Stimulated activated naive CD8-positive, alpha-beta T cell treated with anti-CD3 and anti-CD28 coated beads, Interleukin-15, Interleukin-2, amounts not matched to agents 100 ng/mL and 50 ng/mL, for 24 hours (primary cell): ENCODE results near the gene RTN4.

Experiments used
- H3K27ac Mint-ChIP-seq: one replicate; pipeline ENCODE4 v1.8.0; 2021; ENCODE audit warnings: mild to moderate bottlenecking, mixed read lengths
- H3K27me3 Mint-ChIP-seq: one replicate; pipeline ENCODE4 v1.8.0; 2021; ENCODE audit warnings: mixed read lengths
- H3K36me3 Mint-ChIP-seq: one replicate; pipeline ENCODE4 v1.8.0; 2021; ENCODE audit warnings: low read depth, mixed read lengths
- H3K4me1 Mint-ChIP-seq: one replicate; pipeline ENCODE4 v1.8.0; 2021; ENCODE audit warnings: low read depth, mixed read lengths
- H3K4me3 Mint-ChIP-seq: one replicate; pipeline ENCODE4 v1.8.0; 2021; ENCODE audit warnings: mild to moderate bottlenecking, mixed read lengths
- H3K9me3 Mint-ChIP-seq: one replicate; pipeline ENCODE4 v1.8.0; 2021; ENCODE audit warnings: mixed read lengths

RTN4 gene

DNA sequence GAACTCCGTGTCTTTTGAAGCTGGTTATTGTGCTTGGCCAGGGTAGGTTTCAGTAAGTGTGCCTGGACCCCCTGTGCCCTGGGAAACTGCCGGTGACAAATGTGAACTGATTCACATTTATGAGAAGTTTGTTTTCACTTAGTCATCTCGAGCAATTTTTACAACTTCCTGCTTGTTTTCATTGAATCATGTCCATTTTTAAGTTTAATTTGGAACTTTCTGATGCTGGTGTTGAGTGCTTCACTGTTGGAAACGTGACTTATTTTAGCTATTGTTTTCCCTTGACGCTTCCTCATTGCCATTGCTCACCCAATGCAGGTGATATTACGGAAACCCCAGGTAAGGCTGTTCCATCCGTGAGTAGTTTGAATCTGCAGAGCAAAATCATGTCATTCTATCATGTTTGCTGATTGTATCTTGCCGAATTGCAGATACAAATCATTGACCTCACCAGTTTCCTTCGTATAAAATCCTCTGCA lies 97.2 kb downstream of the RTN4 start:
- Mint-ChIP-seq H3K36me3 (no peaks in the 10 kb centered on the region), H3K4me1 (no peaks in the 10 kb centered on the region), H3K9me3 (no peaks in the 10 kb centered on the region), H3K27me3 (no peaks in the 10 kb centered on the region), H3K27ac (no peak overlapping the region), H3K4me3 (no peak overlapping the region)

DNA sequence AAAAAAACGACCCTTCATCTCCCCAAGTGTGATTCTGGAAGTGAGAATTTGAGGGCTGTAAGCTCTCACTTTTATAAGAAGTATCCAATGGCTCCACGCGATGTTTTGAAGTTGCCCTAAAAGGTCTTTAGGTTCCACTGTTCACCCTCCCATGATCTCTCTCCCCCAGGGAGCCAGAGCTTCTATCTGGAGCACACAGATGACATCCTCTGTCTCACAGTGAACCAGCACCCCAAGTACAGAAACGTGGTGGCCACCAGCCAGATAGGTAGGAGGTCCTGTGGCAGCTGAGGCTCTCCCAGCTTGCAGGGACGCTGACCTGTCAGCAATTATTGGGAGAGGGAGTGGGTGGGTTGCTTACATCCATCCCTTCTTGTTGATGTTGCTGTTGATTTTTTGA lies 97.8 kb downstream of the RTN4 start:
- Mint-ChIP-seq H3K27me3 (no peaks in the 10 kb centered on the region), H3K27ac (no peak overlapping the region), H3K9me3 (no peaks in the 10 kb centered on the region), H3K4me3 (no peak overlapping the region), H3K36me3 (no peaks in the 10 kb centered on the region), H3K4me1 (no peaks in the 10 kb centered on the region)

DNA sequence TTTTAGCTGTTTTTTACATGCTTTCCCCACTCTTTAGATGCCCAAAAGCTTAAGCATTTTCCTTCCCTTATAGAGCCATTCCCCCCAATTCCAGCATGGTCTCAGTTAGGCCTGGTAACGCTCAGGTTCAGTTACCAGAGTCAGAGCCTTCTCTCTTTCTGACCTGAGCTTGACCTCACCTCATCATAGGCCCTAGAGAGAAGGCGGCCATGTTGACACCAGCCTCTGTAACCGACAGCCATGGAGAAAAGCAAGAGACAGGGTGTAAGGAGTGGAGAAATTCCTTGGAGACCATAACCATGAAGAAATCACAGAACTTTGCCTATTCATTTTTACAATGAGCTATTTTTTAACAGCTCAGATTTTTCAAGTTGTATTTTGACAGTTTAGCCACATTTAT lies 99.4 kb downstream of the RTN4 start:
- Mint-ChIP-seq H3K27ac (no peak overlapping the region), H3K27me3 (no peaks in the 10 kb centered on the region), H3K9me3 (no peaks in the 10 kb centered on the region), H3K4me3 (no peak overlapping the region), H3K36me3 (no peaks in the 10 kb centered on the region), H3K4me1 (no peaks in the 10 kb centered on the region)

DNA sequence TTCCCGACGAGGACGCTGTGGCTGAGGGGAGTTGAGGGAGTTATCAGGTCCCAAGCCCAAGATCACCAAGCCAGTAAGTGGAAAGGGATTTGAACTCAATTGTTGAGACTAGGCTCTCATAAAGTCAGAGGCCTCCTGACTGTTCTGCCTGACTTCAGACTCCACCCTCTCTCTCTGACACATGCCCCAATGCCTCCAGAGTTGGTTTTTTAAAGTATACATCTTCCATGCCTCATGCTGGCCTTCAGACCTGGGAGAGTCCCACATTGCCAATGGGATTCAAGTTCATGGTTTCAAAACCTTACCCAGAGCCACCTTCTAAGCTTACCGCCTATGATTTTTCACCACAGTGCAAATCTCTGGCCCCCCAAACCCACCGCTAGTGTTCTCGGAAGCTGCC lies 100.8 kb downstream of the RTN4 start:
- Mint-ChIP-seq H3K4me3 (no peak overlapping the region), H3K9me3 (no peaks in the 10 kb centered on the region), H3K27ac (no peak overlapping the region), H3K4me1 (peaks cover 5% of the 10 kb centered on the region), H3K27me3 (no peaks in the 10 kb centered on the region), H3K36me3 (no peaks in the 10 kb centered on the region)

DNA sequence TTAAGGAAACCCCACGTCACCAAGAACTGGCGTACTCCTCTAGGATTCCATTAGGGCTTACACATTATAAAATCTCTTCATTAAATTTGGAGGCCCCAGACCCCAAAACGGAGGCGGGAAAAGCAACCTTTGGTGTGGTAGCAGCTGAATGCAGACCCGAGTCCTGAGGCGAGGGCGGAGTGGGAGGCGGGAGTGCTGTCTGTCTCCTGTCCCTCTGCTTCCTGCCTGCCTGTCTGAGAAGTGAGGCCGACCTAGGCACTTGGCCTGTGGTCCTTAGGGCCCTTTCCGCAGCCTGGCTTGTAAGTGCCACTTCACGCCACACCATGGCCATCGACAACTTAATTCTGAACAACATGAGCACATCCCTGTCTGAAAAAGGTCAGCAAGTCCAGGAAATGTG lies 102.1 kb downstream of the RTN4 start:
- no peak overlapping the region for H3K4me3 Mint-ChIP-seq
- no peak overlapping the region for H3K27ac Mint-ChIP-seq
- peaks cover 5% of the 10 kb centered on the region for H3K4me1 Mint-ChIP-seq
- H3K36me3 Mint-ChIP-seq: no peaks in the 10 kb centered on the region
- H3K9me3 Mint-ChIP-seq: no peaks in the 10 kb centered on the region
- H3K27me3 Mint-ChIP-seq: no peaks in the 10 kb centered on the region

DNA sequence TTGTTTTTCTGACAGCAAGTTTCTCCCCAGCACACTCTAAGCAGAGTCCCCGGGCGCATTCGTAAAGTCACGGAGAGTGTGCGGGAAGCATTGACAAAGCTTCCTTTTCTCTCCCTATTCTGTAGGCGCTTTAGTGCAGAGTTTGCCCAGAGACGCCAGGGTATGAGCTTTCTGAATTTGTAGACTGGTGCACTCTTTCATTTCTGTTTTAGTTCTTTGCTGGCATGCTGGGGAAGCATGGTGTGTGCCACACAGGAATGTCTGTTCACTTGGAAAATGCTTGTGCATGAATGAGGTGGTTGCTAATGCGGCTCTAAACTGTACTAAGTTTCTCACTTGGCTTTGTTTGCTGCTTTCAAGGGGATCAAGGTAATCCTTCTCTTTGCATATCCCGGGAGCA lies 102.6 kb downstream of the RTN4 start:
- H3K9me3 Mint-ChIP-seq: no peaks in the 10 kb centered on the region
- peaks cover 5% of the 10 kb centered on the region for H3K4me1 Mint-ChIP-seq
- H3K4me3 Mint-ChIP-seq: no peak overlapping the region
- H3K36me3 Mint-ChIP-seq: no peaks in the 10 kb centered on the region
- H3K27ac Mint-ChIP-seq: no peak overlapping the region
- no peaks in the 10 kb centered on the region for H3K27me3 Mint-ChIP-seq

DNA sequence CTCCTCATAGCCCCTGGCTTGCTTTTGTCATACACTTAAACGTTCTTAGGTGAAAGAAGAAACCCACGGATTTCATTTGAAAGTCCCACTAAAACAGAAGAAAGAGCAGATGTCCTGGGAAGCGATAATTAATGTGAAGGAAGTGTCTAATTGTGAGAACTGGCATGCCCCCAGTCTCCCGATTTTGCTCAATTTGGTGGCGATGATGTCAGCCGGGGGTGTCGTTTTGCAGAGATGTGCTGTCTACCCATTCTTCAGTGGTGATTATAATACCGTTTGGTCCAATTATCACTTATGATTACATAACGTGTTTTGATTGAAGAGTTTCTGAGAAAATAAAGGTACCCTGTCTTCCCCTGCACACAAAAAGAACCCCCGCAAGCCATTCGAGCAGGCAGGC lies 103.1 kb downstream of the RTN4 start:
- H3K4me1 Mint-ChIP-seq: peaks cover 5% of the 10 kb centered on the region
- H3K9me3 Mint-ChIP-seq: no peaks in the 10 kb centered on the region
- no peak overlapping the region for H3K27ac Mint-ChIP-seq
- no peaks in the 10 kb centered on the region for H3K36me3 Mint-ChIP-seq
- H3K27me3 Mint-ChIP-seq: no peaks in the 10 kb centered on the region
- H3K4me3 Mint-ChIP-seq: no peak overlapping the region

DNA sequence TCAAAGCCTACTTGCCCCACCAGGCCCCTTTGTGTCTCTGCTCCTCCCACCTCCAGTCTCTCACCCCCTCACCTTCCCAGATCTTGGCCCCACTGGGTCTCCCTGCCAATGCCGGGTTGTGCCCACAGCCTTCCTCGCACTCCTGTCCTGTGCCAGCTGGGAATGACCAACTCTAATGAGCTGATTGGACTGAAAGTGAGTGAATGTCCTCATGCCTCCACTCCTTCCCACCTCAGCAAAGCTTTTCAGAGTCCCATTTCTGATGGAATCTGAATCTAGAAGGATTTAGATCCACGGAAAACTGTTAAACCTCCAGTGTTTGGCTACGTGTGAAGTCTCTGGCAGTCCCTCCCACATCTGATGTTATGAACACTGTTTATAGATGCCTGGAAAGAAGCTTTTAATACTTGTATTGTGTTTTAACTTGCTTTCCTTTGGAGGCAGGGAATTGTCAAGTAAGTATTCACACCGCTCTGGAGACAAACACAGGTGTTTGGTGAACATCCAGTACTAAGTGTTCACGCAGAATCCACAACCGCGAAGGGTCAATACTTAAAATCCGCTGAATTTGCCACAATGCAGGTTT lies 103.9 kb downstream of the RTN4 start:
- H3K9me3 Mint-ChIP-seq: no peaks in the 10 kb centered on the region
- no peak overlapping the region for H3K27ac Mint-ChIP-seq
- no peaks in the 10 kb centered on the region for H3K27me3 Mint-ChIP-seq
- no peak overlapping the region for H3K4me3 Mint-ChIP-seq
- H3K4me1 Mint-ChIP-seq: peaks cover 5% of the 10 kb centered on the region
- H3K36me3 Mint-ChIP-seq: no peaks in the 10 kb centered on the region

DNA sequence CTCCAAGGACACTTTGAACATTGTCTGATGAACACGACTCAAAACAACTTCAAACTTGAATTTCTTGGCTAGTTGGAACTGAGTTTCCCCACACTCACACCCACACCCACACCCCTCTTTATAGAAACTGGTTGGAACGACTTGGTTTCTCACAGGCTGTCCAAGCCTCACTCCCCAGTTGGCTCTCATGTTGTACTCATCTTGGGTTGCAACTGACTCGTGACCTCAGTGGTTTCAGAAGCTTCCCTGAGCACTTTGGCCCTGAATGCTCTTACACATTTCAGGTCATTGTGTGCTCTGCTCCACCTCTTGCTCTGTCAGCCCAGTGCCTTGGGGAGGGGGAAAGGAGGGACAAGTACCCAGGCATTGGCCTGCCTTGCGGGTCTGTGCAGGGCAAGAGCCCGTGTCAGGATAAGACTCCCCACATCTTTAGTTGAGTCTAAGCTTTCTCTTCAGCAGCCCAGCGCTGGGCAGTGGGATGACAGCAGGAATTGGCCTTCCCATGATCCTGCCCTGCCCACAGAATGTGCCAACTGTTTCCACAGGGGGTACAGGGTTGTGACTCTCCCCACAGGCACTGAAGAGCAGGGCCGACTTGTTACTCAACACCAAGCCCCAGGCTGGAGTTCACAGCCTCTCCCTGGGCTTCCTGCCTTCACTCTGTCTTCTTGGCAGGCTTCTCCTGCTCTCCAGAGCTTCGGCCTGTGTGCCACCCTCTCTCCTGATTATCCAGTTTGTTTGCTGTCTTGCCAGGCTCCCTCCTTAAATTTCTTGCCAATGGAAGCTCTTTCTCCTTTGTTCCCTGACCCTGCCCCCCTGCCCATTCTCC lies 104.6 kb downstream of the RTN4 start:
- peaks cover 5% of the 10 kb centered on the region for H3K4me1 Mint-ChIP-seq
- no peaks in the 10 kb centered on the region for H3K9me3 Mint-ChIP-seq
- no peaks in the 10 kb centered on the region for H3K36me3 Mint-ChIP-seq
- no peaks in the 10 kb centered on the region for H3K27me3 Mint-ChIP-seq
- H3K4me3 Mint-ChIP-seq: no peak overlapping the region
- no peak overlapping the region for H3K27ac Mint-ChIP-seq

DNA sequence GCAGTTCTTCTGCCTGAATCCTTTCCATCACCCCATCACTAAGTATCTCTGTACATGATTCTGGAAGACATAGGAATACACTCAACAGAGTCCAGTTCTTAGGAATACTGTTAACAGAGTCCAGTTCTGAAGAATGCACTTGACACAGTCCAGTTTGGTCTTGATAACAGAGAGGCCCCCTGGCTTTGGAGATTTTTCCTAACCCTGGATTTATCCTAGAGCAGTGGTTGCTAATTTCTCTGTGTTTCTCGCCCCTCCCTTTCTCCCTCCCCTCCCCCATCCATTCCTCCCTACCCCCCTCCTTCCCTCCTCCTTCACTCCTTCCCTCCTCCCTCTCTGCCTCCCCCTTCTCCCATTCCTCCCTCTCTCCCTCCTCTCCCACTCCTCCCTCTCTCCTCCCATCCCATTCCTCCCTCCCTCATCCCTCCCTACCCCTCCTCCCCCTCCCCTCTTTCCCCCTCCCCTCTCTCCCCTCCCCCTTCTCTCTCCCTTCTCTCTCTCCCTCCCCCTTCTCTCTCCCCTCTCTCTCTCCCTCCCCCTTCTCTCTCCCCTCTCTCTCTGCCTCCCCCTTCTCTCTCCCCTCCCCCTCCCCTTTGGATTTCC lies 105.4 kb downstream of the RTN4 start:
- Mint-ChIP-seq H3K36me3 (no peaks in the 10 kb centered on the region), H3K27me3 (no peaks in the 10 kb centered on the region), H3K4me3 (no peak overlapping the region), H3K9me3 (no peaks in the 10 kb centered on the region), H3K4me1 (peaks cover 5% of the 10 kb centered on the region), H3K27ac (no peak overlapping the region)

DNA sequence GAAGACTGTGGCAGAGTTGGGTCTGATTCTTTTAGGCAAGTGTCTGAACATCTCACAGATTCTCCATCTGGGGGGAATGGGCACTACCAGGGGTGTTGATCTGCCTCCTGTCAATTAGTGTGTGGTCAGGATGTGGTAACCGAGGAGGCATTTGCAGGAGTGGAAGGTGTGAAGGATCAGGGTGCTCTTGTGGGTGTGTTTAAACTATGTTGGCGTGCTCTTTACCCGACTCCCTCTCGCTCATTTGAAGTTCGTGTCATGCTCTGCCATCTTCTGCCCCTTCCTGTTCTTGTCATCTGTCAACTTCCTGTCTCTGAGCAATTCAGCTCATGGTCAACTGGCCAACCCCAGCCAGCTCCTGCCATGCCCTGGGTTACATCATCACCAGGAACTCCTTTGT lies 107.9 kb downstream of the RTN4 start:
- no peaks in the 10 kb centered on the region for H3K36me3 Mint-ChIP-seq
- H3K27me3 Mint-ChIP-seq: no peaks in the 10 kb centered on the region
- peaks cover 7% of the 10 kb centered on the region for H3K9me3 Mint-ChIP-seq
- H3K4me3 Mint-ChIP-seq: no peak overlapping the region
- peaks cover 5% of the 10 kb centered on the region for H3K4me1 Mint-ChIP-seq
- H3K27ac Mint-ChIP-seq: no peak overlapping the region

DNA sequence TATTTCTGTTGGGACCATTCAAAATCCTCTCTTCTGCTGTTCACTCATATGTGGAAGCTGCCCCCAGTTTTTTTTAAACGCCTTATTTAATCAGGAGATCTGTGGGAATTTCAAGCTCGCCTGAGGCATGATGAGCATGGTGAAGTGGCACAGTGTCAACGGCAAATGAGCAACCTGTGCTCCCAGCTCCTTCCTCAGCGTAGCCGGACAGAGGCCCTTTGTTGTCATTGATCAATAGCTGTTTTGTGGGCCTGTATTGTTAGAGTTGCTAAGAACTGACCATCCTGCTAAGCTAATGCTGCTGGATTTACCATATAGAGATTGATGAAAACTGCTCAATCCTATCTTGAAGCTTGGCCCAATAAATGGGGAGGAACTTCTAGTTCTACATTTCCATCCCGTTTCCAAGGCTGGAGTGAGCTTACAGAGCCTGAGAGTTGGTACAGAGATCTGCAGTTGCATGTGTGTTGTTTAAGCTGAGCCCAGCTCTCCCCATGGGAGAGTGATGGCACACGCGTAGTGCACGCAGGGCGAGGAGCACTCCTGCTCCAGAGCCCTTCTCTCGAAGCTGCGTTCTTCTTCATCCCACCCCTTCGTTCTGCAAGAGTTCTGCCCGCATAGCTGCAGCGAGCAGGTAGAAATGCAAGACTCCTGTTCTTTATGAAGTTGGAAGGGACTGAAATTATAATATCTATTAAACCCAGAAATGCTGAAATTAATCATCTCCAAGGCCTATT lies 108.8 kb downstream of the RTN4 start:
- Mint-ChIP-seq H3K4me1 (peaks cover 5% of the 10 kb centered on the region), H3K36me3 (no peaks in the 10 kb centered on the region), H3K27ac (no peak overlapping the region), H3K4me3 (no peak overlapping the region), H3K9me3 (peaks cover 7% of the 10 kb centered on the region), H3K27me3 (no peaks in the 10 kb centered on the region)

DNA sequence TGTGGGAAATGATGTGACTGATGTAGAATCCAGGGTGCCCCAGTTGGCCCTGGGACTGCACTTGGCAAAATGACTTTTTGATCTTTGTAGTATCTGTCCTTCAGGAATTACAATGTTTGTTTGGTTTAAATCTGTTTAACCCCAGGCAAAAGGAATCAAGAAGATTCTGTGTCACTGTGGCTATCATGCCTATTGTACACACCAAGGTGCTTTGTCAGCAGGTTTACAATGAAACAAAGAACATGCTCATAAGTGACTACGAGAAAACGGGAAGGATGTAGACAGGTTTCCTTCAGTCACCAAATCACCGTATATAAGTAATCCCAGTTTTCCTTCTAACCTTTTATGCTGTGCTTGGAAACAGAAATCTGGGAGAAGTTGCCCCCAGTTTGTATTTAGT lies 109.5 kb downstream of the RTN4 start:
- Mint-ChIP-seq H3K4me1 (peaks cover 5% of the 10 kb centered on the region), H3K27me3 (no peaks in the 10 kb centered on the region), H3K4me3 (no peak overlapping the region), H3K36me3 (no peaks in the 10 kb centered on the region), H3K9me3 (peaks cover 7% of the 10 kb centered on the region), H3K27ac (no peak overlapping the region)

DNA sequence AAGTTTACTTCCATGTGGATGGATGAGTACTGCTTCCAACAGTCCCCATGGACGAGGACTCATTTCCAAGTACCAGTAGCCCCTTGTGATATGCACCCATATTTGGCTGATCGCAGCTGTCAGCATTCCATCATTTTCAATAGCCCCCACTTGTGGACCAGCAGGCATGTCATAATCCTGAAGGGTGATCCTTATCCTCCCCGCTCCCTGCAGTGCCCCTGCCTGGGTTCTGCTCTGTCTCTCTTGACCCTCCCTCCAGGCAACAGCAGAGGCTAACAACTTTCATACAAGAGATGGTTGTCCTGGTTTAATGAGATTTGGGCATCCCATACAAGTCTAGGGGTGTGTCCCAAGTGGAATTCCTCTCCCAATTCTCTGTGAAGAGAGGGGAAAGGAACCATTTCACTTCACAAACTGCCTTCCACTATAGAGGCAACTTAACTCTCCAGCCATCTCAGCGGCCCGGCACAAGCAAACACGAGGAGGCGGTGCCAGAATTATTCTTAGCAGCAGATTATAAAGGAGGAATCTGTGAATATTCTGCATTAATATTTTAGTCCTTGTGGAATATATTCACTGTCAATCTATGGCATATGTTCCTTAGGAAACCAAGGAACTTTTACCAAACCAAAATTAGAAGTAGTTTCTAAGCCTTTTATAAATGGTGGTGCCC lies 110.7 kb downstream of the RTN4 start:
- no peak overlapping the region for H3K27ac Mint-ChIP-seq
- no peaks in the 10 kb centered on the region for H3K27me3 Mint-ChIP-seq
- H3K9me3 Mint-ChIP-seq: peaks cover 7% of the 10 kb centered on the region
- H3K4me1 Mint-ChIP-seq: no peaks in the 10 kb centered on the region
- H3K4me3 Mint-ChIP-seq: no peak overlapping the region
- H3K36me3 Mint-ChIP-seq: no peaks in the 10 kb centered on the region
